HG02852 (cell line): Measurements from ENCODE around the gene CD163L1.
A peak's percentile ranks its signal among the peaks of the same experiment; 100 is the strongest.

Source experiments
- ATAC-seq: cut with Tn5 transposase; IDR thresholded peaks from one replicate; pipeline ENCODE4 v1.9.1; 2021; ENCODE audit warnings: mild to moderate bottlenecking, moderate library complexity; ENCODE audit not compliant: unreplicated experiment

CD163L1 gene

DNA sequence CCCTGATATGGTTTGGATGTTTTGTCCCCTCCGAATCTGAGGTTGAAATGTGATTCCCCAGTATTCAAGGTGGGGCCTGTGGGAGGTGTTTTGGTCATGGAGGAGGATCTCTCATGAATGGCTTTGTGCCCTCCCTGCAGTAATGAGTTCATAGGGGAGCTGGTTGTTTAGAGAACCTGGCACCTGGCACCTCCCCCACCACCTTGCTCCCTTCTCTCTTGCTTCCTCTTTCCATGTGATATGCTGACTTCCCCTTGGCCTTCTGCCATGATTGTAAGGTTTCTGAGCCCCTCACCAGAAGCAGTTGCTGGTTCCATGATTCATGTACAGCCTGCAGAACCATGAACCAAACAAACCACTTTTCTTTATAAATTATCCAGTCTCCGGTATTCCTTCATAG is 32.6 kb downstream of the CD163L1 start:
- ATAC-seq = no peak

GRCh38 chr12:7404275-7404674 is 39.7 kb downstream of the CD163L1 start:
- no peak for ATAC-seq

- no peak for ATAC-seq
Measured at GRCh38 chr12:7403466-7403865, 40.5 kb downstream of the CD163L1 start.

DNA sequence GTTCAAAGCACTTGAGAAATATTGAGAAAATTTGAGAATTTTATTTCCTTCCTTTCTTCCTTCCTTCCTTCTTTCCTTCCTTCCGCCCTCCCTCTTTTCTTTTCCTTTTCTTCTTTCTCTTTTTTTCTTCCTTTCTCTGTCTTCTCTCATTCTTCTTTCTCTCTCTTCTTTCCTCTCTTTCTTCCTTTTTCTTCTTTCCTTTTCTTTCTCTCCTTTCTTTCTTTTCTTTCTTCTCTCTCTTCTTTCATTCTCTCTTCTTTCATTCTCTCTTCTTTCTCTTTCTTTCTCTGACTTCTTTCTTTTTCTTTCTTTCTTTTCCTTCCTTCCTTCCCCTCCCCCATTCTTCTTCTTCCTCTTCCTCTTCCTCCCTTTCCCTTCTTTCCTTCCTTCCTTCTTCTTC is 44.9 kb downstream of the CD163L1 start:
- ATAC-seq = no peak

- no peak for ATAC-seq
Measured at GRCh38 chr12:7396418-7396817, 47.5 kb downstream of the CD163L1 start.

GRCh38 chr12:7395950-7396349 is 48.0 kb downstream of the CD163L1 start:
- ATAC-seq = no peak

- no peak for ATAC-seq
Measured at GRCh38 chr12:7387289-7387688, 56.7 kb downstream of the CD163L1 start.

DNA sequence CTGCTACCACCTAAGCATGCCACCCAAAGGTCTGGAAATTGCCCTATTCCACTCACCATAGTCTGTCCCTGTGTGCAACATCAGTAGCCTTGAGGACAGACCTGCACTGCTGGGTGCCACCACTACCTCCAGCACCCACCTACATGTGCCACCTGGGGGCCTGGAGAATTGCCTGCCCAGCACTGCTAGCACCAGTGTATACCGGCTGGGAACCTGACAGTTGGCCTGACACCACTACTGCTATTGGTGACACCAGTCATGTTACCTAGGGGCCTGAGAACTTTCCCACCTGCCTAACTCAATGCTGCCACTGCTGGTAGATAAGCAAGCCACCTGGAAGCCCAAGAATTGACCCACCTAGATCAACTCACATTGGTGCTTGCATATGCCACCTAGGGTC is 60.8 kb downstream of the CD163L1 start:
- no peak for ATAC-seq

DNA sequence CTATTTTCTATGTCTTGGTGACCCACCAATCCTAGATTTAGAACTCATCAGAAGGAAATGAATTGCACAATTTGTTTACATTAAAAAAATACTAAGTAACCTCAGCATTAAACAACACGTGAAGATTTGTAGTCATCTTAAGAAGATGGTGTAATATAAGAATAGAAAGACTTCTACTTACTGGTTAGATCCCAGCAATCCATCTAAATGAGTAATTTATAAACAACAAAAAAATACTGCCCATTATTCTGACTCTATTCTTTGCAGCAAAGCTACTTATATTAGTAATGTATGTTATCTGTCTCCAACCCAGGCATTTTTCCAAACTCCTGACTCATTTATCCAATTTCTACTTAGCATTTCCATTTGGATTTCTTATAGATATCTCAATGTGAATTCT is 67.8 kb downstream of the CD163L1 start:
- ATAC-seq = no peak

DNA sequence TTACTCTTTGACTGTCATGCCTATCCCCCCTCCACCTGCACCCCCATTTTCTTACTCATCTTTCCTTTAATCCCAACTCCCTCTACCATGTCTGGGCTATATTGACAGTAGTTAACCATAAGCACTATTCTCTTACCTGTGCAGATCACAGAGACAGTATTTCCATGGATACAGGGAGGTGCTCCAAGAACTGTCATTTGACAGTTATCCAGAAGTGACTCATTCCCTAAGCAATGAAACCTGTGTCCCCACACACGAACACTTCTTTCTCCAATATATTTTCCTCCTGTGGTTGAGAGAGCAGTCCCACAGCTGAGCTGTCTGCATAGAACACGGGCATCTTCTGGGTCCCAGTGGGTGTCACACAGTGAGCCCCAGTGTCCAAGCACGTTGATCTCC is 68.8 kb downstream of the CD163L1 start:
- no peak for ATAC-seq

GRCh38 chr12:7374423-7375144 is 69.4 kb downstream of the CD163L1 start:
- no peak for ATAC-seq

GRCh38 chr12:7373226-7373625 is 70.7 kb downstream of the CD163L1 start:
- no peak for ATAC-seq

DNA sequence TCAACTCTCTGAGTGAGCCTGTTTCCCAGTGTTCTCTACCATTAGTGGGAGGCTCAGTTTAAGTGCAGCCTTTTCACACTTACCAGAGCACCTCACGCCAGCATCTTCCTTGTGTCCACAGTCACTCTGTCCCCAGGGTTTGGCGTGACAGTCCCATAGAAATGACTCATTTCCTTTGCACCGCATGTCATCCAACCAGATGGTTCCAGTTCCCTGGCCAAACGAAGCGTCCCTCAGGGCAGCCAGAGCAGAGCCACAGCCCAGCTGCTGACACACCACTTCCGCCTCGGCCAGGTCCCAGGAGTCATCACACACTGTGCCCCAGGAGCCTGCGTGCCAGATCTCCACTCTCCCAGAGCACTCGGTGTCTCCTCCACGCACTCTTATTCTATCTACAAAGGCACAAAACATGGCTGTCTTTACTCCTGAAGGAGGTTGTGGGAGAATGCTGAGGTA is 74.7 kb downstream of the CD163L1 start:
- peak; percentile 51 for ATAC-seq

GRCh38 chr12:7362734-7363133 is 81.2 kb downstream of the CD163L1 start:
- no peak for ATAC-seq

GRCh38 chr12:7361265-7361664 is 82.7 kb downstream of the CD163L1 start:
- no peak for ATAC-seq

DNA sequence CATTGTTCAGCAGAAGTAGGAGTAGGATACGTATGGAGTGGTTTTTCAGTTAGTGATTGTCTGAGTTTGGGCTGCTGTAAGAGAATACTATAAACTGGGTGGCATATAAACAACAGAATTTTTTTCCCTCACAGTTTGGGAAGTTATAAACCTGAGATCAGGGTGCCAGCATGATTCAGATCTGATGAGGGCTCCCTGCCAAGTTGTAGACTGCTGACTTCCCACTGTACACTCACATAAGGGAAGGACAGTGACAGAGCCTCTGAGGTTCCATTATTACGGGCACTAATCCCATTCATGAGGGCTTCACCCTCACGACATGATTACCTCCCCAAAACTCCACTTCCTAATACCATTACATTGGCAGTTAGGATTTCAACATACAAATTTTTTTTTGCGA is 89.4 kb downstream of the CD163L1 start:
- ATAC-seq = no peak

GRCh38 chr12:7352661-7353060 is 91.3 kb downstream of the CD163L1 start:
- no peak for ATAC-seq

- no peak for ATAC-seq
Measured at GRCh38 chr12:7351177-7351576, 92.8 kb downstream of the CD163L1 start.

- no peak for ATAC-seq
Measured at GRCh38 chr12:7349418-7349817, 94.5 kb downstream of the CD163L1 start.

DNA sequence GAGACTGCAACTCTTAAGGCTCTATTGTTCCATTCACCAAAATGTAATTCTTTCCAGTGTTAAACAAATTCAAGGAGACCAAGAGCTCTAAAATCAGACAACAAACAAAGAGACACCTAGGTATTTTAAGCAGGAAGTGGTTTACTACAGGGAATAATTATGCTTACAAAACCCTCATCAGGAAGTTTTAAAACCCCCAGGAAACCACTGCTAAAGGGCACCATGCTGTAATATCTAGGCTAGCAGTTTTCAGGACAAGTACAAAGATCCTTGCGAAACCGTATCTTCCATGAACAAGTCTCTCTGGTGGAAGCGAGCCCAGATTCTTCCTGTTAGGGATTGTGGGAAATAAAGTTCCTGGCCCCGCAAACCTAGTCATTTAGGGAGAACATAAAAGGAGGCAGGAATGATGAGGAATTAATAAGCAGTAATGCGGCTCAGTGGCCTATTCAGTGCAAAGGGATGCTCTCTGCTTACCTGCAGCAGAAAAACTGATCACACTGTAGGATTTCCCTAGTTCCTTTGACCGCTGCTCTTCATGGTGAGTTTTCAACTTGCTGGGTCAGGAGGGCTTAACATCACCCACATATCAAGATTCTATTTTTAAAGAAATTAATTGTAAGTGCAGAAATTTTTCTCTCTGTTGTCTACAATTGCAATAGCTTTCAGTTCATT is 97.3 kb downstream of the CD163L1 start:
- no peak for ATAC-seq

- no peak for ATAC-seq
Measured at GRCh38 chr12:7344833-7345606, 98.9 kb downstream of the CD163L1 start.

GRCh38 chr12:7339675-7340074 is 104.3 kb downstream of the CD163L1 start:
- no peak for ATAC-seq
